GM18499 (cell line): Measurements from ENCODE around the gene SBNO1.
"Not testable (repeated sequence)": the region's sequence is repeated elsewhere in the genome, so short reads cannot be mapped to it uniquely, and the experiment has no call there.

Experiments
- ATAC-seq: cut with Tn5 transposase; IDR thresholded peaks from one replicate; pipeline ENCODE4 v1.9.1; 2021; ENCODE audit warnings: moderate number of reproducible peaks; ENCODE audit not compliant: insufficient read depth, unreplicated experiment

SBNO1 gene

GRCh38 chr12:123252365-123252764 is 112.3 kb downstream of the SBNO1 start:
- ATAC-seq, result not testable (repeated sequence)

- ATAC-seq, result no peak
Observed at GRCh38 chr12:123251403-123252076, 113.1 kb downstream of the SBNO1 start.

- ATAC-seq, result no peak
Observed at GRCh38 chr12:123250471-123251383, 113.9 kb downstream of the SBNO1 start.

GRCh38 chr12:123248996-123249741 is 115.5 kb downstream of the SBNO1 start:
- not testable (repeated sequence) for ATAC-seq

GRCh38 chr12:123248129-123248528 is 116.5 kb downstream of the SBNO1 start:
- ATAC-seq, result not testable (repeated sequence)

GRCh38 chr12:123245678-123246077 is 119.0 kb downstream of the SBNO1 start:
- ATAC-seq, result no peak

GRCh38 chr12:123243671-123244262 is 120.9 kb downstream of the SBNO1 start:
- ATAC-seq, result no peak

- ATAC-seq, result no peak
Observed at GRCh38 chr12:123242116-123242904, 122.3 kb downstream of the SBNO1 start.
